Measurements from ENCODE around the gene PRXL2B.

DNA sequence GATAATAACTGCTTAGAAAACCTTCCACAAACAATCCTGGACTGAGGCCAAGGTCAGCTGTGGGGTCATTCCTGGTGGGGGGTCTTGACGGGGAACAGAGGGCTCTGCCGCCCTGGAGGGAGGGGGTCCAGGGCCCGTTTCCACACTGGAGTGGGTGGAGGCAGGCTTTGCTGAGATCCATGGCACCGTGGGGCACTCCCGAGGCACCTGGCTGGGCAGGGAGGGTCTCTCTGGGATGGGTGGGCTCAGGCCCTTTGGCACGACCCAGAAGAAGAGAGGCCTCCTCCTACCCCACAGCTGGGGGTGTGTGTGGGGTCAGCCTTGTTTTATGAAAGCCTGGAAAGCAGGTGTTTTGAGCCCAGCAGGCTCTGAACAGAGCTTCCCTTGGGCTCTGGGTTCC, 41.2 kb downstream of the PRXL2B start:
- TF ChIP-seq CTCF (conservative IDR thresholded peaks at IDR 0.05) (no peak), ZFX (IDR thresholded peaks at IDR 0.05) (no peak)

All from C4-2B (cell line).